ENCODE results near the gene GCNA.
"Not testable (repeated sequence)": the region's sequence is repeated elsewhere in the genome, so short reads cannot be mapped to it uniquely, and the experiment has no call there.

GCNA gene

GRCh38 chrX:71563921-71564320 lies 14.3 kb upstream of the GCNA start:
- TF ChIP-seq, protein P1, sequence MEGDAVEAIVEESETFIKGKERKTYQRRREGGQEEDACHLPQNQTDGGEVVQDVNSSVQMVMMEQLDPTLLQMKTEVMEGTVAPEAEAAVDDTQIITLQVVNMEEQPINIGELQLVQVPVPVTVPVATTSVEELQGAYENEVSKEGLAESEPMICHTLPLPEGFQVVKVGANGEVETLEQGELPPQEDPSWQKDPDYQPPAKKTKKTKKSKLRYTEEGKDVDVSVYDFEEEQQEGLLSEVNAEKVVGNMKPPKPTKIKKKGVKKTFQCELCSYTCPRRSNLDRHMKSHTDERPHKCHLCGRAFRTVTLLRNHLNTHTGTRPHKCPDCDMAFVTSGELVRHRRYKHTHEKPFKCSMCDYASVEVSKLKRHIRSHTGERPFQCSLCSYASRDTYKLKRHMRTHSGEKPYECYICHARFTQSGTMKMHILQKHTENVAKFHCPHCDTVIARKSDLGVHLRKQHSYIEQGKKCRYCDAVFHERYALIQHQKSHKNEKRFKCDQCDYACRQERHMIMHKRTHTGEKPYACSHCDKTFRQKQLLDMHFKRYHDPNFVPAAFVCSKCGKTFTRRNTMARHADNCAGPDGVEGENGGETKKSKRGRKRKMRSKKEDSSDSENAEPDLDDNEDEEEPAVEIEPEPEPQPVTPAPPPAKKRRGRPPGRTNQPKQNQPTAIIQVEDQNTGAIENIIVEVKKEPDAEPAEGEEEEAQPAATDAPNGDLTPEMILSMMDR (conservative IDR thresholded peaks at IDR 0.05) = peak; percentile 20
- TF ChIP-seq ZFX (IDR thresholded peaks at IDR 0.05) = no peak
- H3K27ac ChIP-seq = no peak overlapping the region

- TF ChIP-seq, protein P1 (conservative IDR thresholded peaks at IDR 0.05) = no peak
- TF ChIP-seq ZFX (IDR thresholded peaks at IDR 0.05) = no peak
- no peak overlapping the region for H3K27ac ChIP-seq
Observed at GRCh38 chrX:71565474-71566041, 12.7 kb upstream of the GCNA start.

DNA sequence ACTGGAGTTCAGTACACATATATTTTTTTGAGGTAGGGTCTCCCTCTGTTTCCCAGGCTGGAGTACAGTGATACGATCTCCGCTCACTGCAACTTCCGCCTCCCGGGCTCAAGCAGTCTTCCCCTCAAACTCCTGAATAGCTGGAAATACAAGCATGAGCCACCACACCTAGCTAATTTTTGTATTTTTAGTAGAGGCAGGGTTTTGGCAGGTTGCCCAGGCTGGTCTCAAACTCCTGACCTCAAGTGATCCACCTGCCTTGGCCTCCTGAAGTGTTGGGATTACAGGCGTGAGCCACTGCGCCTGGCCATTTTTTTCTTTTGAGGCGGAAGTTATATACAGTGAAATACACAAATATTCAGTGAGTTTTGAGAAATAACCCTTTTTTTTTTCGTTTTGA lies 6.8 kb upstream of the GCNA start:
- not testable (repeated sequence) for H3K27ac ChIP-seq

- H3K27ac ChIP-seq = no peak overlapping the region
- no peak for TF ChIP-seq ZFX (IDR thresholded peaks at IDR 0.05)
- TF ChIP-seq, protein P1 (conservative IDR thresholded peaks at IDR 0.05) = no peak
Observed at GRCh38 chrX:71573590-71573989, 4.6 kb upstream of the GCNA start.

DNA sequence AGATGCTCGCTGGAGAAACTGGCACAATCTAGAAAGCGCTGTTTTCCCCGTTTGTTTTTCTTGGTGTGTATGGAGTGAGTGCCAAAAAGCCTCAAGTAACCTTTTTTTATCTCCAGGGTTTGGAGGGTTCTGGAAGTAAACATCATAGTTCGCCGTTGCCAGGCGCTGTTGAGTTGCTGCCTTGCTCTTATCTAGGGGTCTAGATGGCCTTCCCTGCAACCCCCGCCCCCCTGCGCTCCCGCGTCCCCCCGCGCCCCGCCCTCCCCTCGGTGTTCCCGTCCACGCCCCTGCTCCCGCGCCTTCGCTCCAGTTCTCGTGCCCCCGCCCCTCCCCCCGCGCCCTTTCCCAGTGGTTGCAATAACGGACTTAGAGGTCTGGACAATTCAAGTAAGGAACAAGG lies 555 bp upstream of the GCNA start:
- no peak overlapping the region for H3K27ac ChIP-seq
- no peak for TF ChIP-seq ZFX (IDR thresholded peaks at IDR 0.05)
- TF ChIP-seq, protein P1 (conservative IDR thresholded peaks at IDR 0.05) = no peak

GRCh38 chrX:71579136-71579989 lies 1.1 kb downstream of the GCNA start:
- H3K27ac ChIP-seq = no peak overlapping the region
- TF ChIP-seq, protein P1 (conservative IDR thresholded peaks at IDR 0.05) = no peak
- no peak for TF ChIP-seq ZFX (IDR thresholded peaks at IDR 0.05)

GRCh38 chrX:71579990-71580380 lies 1.7 kb downstream of the GCNA start:
- TF ChIP-seq ZFX (IDR thresholded peaks at IDR 0.05) = no peak
- TF ChIP-seq, protein P1 (conservative IDR thresholded peaks at IDR 0.05) = no peak
- no peak overlapping the region for H3K27ac ChIP-seq
